GM18505 (cell line): Measurements from ENCODE around the gene ASH1L.
"Not testable (repeated sequence)": the region's sequence is repeated elsewhere in the genome, so short reads cannot be mapped to it uniquely, and the experiment has no call there.

Experiments used
- ATAC-seq: cut with Tn5 transposase; IDR thresholded peaks from one replicate; pipeline ENCODE4 v1.9.1; 2021; ENCODE audit not compliant: unreplicated experiment
- POLR2A ChIP-seq: IDR thresholded peaks from 4 replicates; pipeline ENCODE4 v1.6.1; 2011; ENCODE audit warnings: borderline replicate concordance; ENCODE audit not compliant: insufficient read depth, insufficient read length; ENCODE audit errors: extremely low read depth

The ASH1L gene

DNA sequence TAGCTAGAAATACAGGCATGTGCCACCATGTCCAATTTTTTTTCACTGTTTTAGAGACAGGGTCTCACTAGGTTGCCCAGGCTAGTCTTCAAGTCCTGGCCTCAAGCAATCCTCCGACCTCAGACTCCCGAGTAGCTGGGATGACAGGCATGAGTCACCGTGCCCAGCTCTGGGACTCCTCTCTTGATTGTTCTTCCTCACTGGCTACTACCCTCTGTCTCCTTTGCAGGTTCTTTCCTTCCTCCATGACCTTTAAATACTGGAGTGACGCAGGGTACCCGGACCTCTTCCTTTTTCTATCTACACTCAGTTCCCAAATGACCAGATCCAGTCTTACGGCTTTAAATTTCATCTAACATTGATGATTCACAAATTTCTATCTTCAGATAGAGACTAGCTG is 34.9 kb downstream of the ASH1L start:
- no peak for TF ChIP-seq POLR2A
- ATAC-seq, result no peak

DNA sequence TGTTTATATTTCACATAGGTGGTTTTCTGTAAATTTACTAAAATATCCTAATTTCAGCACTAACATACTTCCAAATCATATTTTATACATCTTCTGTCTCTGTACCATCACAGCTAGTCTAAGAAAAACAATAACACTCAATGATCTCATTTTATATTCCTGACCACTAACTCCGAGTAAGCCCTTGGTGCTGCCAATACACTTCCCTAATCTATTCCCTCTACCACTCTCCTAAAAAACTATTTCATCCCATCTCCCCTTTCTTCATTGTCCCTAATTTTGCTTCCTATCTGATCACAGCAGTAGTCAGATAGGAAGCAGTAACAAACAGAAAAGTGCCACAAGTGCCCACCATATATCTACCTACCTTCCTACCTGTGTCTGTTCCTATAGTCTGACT is 36.2 kb downstream of the ASH1L start:
- ATAC-seq, result no peak
- TF ChIP-seq POLR2A, result no peak

DNA sequence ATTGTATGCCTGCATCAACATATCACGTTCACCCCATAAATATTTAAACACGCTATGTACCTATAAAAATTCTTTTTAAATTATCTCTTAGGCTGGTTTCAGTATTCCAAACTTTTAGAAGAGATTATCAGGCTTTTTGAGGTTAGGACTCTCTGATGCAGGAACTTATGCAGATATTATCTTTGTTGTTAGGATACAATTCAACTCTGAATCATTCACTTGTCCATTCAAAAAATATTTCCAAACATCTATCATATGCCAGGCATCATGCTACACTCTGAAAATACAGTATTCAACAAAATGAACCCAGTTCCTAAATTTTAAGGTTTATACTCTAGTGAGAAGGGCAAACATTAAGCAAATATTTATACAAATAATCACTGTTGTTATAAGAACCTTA is 40.5 kb downstream of the ASH1L start:
- TF ChIP-seq POLR2A, result no peak
- ATAC-seq, result no peak

DNA sequence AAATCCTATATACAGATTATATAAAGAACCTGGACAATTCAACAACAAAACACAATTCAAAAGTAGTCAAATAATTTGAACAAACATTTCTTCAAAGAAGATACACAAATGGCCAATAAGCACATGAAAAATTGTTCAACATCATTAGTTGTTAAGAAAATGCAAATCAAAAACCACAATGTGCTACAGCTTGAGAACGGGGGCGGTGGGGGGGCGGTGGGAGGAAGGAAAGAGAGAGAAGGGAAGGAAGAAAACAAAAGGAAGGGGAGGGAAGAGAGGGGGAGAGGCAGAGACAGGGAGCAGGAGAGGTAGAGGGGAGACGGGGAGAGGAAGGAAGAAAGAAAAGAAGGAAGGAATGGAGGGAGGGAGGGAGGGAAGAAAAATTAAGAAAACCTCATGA is 44.1 kb downstream of the ASH1L start:
- no peak for ATAC-seq
- no peak for TF ChIP-seq POLR2A

DNA sequence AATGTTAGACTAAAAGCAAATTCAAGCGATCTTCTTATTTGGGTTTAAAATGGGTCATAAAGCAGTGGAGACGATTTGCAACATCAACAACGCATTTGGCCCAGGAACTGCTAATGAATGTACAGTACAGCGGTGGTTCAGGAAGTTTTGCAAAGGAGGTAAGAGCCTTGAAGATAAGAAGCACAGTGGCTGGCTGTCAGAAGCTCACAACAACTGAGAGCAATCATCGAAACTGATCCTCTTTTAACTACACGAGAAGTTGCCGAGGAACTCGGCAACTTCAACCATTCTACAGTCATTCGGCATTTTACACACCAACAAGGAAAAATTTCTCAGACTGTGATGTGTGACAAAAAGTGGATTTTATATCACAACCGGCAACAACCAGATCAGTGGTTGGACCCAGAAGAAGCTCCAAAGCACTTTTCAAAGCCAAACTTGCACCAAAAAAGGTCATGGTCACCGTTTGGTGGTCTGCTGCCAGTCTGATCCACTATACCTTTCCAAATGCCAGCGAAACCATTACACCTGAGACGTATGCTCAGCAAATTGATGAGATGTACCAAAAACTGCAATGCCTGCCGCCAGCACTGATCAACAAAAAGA is 47.9 kb downstream of the ASH1L start:
- no peak for ATAC-seq
- no peak for TF ChIP-seq POLR2A

DNA sequence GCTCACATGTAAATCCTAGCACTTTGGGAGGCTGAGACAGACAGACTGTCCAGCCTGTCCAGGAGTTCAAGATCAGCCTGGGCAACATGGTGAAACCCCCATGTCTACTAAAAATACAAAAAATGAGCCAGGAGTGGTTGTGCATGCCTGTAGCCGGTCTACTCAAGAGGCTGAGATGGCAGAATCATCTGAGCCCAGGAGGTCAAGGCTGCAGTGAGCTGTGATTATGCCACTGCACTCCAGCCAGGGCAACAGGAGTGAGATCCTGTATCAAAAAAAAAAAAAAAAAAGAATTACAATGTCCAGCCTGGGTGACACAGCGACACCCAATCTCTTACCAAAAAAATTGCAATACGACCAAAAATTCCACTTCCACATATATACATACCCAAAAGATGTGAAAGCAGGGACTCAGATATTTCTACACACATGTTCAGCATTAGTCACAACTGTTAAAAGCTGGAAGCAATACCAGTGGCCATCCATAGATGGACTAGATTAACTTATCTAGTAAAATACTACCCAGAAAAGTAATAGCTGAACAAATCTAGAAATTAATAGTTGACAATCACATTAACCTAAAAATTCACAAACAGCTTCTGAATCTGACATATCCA is 49.2 kb downstream of the ASH1L start:
- no peak for TF ChIP-seq POLR2A
- ATAC-seq, result no peak

DNA sequence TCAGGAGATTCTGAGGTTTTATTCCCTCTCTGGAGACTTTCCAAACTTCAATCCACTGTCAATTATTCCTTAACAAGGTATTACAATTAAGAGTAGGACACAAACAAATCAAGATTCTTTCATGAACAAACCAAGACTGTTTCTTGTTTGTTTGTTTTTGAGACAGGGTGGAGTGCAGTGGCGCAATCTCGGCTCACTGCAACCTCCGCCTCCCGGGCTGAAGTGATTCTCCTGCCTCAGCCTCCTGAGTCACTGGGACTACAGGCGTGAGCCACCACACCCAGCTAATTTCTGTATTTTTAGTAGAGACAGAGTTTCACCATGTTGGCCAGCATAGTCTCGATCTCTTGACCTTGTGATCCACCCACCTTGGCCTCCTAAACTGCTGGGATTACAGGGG is 51.2 kb downstream of the ASH1L start:
- ATAC-seq, result not testable (repeated sequence)

DNA sequence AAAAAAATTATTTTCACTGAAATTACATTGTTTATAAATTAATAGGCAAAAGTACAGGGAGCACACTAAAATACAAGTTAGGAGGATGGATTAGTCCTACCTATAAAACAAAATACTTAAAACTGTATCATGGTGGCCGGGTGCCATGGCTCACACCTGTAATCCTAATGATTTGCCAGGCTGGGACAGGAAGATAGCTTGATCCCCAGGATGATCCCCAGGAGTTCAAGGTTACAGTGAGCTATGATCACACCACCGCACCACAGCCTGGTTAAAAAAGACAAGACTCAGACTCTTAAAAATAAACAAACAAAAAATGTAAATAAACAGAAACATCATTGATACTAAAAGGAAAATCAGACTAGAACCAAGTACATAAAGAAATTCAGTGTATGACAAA is 53.5 kb downstream of the ASH1L start:
- ATAC-seq, result no peak
- TF ChIP-seq POLR2A, result no peak

DNA sequence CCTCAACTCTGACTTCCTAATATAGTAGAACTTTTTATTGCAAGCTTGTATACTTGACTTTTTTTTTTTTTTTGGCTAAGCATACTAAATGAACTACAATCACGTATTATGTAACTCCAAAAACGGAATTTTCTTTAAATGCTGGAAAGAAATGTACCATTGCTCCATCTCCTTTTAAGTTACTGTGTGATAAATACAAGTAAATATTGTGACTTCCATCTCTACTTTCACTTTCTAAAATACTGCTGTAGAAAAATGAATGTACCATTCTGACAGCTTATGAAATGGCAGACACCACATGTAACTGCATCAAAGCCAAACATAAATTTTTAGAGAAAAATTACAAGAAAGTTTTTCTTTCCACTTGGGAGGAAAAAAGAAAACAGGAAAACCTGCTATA is 54.7 kb downstream of the ASH1L start:
- no peak for ATAC-seq
- no peak for TF ChIP-seq POLR2A

DNA sequence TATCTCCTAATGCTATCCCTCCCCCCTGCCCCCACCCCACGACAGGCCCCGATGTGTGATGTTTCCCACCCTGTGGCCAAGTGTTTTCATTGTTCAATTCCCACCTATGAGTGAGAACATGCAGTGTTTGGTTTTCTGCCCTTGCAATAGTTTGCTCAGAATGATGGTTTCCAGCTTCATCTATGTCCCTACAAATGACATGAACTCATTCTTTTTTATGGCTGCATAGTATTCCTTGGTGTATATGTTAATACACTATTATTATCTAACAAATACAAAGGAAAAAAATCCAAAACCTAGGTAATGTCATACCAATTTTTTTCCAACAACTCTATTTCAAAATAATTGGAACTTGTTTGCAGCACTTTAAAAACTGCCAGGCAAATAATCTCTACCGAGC is 56.6 kb downstream of the ASH1L start:
- ATAC-seq, result not testable (repeated sequence)

DNA sequence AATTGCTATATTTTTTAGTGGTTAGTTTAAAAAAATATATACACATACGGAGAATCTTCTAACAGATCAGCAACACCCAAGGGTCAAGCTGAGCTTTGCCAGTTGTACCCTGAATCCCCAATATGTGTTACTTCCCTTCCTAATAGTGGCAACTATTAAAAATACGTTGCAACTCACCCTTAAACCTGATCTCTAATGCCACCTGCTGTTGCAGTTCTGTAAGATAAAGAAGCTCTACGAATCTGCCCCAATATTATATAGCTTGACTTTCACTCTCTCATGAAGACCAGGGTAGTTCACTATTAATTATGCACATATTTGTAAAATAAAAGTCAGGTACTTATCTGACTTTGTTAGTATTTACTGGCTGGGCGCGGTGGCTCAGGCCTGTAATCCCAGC is 58.4 kb downstream of the ASH1L start:
- ATAC-seq, result no peak
- TF ChIP-seq POLR2A, result no peak

DNA sequence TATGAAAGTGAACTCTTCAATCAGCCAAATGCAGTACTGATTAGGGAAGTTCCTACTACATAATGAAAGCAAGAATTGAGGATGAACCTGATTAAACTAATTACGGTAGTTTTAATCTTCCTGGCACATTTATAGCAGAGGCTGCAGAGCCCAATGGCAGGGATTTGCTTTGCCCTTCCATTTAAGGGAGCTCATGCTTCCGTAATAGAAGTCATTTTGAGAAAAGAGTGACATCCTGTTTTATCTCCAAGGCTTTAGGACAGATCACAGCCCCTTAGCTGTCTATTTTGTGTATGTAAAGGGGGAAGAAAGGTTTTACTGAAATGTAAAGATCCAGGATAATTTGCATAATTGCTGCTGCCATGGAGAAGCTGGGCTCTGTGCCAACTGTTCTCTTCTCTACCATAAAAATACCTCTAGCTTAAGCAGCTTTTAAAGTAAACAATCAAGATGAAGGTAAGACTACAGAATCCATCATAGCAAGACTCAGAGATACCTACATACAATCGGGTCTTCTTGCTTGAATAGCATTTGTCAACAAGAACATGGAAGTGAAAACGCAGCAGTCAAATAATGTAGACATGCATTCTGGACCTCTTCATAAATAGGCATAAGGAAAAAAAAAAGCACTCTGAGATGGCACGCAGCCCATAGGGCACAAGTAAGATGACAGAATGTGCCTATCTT is 62.5 kb downstream of the ASH1L start:
- peak; percentile 65 for ATAC-seq
- TF ChIP-seq POLR2A, result peak; percentile 29

DNA sequence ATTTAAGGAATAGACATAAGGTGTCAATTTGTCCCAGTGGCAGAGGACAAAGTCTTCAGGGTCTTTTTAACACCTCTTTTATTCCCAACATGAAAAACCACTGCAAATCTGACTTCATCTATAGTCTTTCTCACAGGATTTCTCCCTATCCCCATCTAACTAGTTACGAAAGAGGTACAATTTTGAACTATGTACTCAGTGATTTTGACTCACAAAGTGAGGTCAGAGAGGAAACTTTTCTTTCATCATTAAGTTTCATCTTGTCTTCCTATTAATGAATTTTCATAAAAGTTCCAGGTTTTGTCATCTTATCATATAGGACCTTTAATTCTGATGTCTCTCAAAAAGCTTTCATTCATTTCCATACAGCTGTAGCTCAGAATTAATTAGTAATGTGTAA is 63.3 kb downstream of the ASH1L start:
- TF ChIP-seq POLR2A, result no peak
- ATAC-seq, result no peak

DNA sequence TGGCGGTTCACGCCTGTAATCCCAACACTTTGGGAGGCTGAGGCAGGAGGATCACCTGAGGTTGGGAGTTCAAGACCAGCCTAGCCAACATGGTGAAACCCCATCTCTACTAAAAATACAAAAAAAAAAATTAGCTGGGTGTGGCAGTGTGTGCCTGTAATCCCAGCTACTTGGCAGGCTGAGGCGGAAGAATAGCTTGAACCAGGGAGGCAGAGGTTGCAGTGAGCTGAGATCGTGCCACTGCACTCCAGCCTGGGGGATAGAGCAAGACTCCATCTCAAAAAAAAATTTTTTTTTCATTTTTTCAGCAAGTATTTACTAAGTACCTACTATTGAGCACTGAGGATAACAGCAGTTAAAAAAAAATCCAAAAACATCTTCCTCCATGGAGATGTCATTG is 69.0 kb downstream of the ASH1L start:
- not testable (repeated sequence) for ATAC-seq

DNA sequence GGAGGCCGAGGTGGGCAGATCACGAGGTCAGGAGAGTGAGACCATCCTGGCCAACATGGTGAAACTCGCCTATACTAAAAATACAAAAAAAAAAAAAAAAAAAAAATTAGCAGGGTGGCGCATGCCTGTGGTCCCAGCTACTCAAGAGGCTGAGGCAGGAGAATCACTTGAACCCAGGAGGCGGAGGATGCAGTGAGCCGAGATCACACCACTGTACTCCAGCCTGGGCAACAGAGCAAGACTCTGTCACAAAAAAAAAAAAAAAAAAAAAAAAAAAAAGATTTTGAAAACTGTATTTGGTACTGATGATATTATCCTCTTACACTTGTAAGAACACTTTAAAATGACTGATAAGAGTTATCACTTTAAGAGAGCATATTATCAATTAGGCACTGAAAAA is 74.2 kb downstream of the ASH1L start:
- not testable (repeated sequence) for ATAC-seq
